ENCODE data around the gene TH.

DNA sequence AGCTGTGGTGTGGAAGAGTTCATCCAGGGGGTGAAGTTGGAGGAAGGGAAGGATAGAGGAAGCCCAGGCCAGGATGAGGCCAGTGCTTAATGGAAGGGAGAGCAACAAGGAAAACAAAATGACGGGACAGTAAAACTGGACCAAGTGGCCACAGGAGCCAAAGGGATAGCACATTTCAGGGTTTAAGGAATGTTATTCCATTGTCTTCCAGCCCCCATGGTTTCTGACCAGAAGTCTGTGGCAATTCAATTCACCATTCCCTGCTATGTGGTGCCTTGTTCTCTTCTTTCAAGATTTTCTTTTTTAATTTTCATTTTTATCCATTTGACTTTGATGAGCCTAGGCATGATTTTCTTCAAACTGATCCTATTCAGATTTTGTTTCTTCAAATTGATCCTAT lies 54.9 kb downstream of the TH start:
- TF ChIP-seq, protein P1, sequence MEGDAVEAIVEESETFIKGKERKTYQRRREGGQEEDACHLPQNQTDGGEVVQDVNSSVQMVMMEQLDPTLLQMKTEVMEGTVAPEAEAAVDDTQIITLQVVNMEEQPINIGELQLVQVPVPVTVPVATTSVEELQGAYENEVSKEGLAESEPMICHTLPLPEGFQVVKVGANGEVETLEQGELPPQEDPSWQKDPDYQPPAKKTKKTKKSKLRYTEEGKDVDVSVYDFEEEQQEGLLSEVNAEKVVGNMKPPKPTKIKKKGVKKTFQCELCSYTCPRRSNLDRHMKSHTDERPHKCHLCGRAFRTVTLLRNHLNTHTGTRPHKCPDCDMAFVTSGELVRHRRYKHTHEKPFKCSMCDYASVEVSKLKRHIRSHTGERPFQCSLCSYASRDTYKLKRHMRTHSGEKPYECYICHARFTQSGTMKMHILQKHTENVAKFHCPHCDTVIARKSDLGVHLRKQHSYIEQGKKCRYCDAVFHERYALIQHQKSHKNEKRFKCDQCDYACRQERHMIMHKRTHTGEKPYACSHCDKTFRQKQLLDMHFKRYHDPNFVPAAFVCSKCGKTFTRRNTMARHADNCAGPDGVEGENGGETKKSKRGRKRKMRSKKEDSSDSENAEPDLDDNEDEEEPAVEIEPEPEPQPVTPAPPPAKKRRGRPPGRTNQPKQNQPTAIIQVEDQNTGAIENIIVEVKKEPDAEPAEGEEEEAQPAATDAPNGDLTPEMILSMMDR (IDR thresholded peaks at IDR 0.05) = no peak
- TF ChIP-seq ZFX (IDR thresholded peaks at IDR 0.05; ENCODE audit: borderline replicate concordance) = no peak
